BE2C (cell line): ENCODE results near the gene CLDN20.

ENCODE experiments used
- DNase-seq: peaks from one replicate; pipeline ENCODE4 v3.0.0-alpha.2; 2020
- H3K27me3 ChIP-seq: fragments of 250-450 bp; sonication (Bioruptor Pico); 2 replicates; pipeline ENCODE4 v1.5.1; 2020; ENCODE audit warnings: mild to moderate bottlenecking
- H3K36me3 ChIP-seq: fragments of 250-450 bp; sonication (Bioruptor Pico); 2 replicates; pipeline ENCODE4 v1.5.1; 2020; ENCODE audit warnings: mild to moderate bottlenecking
- H3K4me1 ChIP-seq: fragments of 250-450 bp; sonication (Bioruptor Pico); 2 replicates; pipeline ENCODE4 v1.5.1; 2020
- H3K4me3 ChIP-seq: 2 replicates; pipeline ENCODE4 v1.5.1; 2011; ENCODE audit warnings: low read depth, low read length
- H3K9me3 ChIP-seq: fragments of 250-450 bp; sonication (Bioruptor Pico); 2 replicates; pipeline ENCODE4 v1.5.1; 2020
- TF ChIP-seq, protein P1 (sequence below): IDR thresholded peaks from 2 replicates; pipeline ENCODE4 v1.5.1; 2012; ENCODE audit warnings: mild to moderate bottlenecking, low read depth, low read length

CLDN20 gene

DNA sequence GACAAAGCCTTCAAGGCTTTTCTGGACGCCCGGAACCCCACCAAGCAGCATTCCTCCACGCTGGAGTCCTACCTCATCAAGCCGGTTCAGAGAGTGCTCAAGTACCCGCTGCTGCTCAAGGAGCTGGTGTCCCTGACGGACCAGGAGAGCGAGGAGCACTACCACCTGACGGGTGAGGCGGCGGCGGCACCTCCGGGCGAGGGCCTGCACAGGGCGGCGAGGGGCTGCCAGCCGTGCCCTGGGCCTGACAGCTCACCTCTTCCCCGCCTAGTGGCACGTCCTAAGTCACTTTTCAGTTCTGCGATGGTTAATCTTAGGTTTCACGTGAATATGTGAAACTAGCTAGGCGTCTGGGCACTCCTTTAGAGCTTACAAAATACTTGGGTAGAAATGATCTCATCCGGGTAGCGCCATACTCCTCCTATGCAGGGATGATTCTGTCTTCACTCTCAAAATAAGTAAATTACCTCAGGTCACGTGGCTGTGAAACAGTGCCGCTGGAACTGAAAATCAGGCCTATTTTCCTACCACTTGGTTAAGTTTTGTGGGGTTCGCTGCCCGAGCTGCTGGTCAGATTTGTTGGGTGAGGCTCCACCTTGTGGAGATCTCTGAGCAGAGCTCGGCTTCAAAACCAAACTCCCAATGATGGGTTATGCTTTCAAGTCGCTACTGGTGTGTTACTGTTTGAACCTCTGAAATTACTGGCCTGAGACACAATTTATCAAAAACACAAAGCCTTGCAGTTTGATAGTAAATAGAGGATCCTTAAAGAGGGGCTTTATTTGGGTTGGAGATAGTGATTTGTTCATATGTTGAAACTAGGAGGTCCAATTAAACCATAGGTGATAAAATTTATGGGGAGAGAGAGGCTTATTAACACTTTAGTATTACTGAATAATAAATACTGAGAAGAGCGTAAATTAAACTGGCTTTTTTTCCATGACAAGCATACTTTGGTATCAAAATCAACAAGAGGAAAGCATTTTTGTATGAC is 15.5 kb upstream of the CLDN20 start:
- Histone ChIP-seq H3K4me3 (no peak overlapping the region), H3K4me1 (no peaks in the 10 kb centered on the region), H3K9me3 (no peaks in the 10 kb centered on the region), H3K36me3 (peaks cover 16% of the 10 kb centered on the region), H3K27me3 (no peaks in the 10 kb centered on the region)
- TF ChIP-seq, protein P1, sequence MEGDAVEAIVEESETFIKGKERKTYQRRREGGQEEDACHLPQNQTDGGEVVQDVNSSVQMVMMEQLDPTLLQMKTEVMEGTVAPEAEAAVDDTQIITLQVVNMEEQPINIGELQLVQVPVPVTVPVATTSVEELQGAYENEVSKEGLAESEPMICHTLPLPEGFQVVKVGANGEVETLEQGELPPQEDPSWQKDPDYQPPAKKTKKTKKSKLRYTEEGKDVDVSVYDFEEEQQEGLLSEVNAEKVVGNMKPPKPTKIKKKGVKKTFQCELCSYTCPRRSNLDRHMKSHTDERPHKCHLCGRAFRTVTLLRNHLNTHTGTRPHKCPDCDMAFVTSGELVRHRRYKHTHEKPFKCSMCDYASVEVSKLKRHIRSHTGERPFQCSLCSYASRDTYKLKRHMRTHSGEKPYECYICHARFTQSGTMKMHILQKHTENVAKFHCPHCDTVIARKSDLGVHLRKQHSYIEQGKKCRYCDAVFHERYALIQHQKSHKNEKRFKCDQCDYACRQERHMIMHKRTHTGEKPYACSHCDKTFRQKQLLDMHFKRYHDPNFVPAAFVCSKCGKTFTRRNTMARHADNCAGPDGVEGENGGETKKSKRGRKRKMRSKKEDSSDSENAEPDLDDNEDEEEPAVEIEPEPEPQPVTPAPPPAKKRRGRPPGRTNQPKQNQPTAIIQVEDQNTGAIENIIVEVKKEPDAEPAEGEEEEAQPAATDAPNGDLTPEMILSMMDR, result peak; percentile 83
- peak; percentile 55 for DNase-seq

DNA sequence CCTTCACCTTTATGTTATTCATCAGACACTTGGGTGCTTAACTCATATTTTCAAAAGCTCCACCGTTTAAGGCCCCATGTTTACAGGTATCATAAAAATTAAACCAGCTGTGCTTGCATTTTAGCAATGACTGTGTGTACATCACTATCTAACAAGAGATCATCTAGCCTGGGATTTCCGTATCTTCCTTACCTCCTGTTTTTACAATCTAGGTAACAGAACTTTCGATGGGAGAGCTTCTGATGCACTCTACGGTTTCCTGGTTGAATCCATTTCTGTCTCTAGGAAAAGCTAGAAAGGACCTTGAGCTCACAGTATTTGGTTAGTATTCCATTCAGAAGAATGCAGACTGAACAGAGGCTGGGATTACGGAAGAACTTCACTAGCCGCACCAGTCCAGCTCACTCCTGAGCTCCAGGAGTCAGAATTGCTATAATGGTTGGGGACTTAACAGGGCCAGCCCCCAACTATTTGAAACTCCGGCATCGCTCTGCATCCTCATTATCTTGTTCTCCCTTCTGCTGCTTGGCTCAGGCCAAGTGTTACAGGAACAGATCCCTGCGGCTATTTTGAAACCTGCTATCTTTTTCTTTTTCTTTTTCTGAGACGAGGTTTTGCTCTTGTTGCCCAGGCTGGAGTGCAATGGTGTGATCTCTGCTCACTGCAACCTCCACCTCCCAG is 13.0 kb upstream of the CLDN20 start:
- H3K4me3 ChIP-seq, result no peak overlapping the region
- H3K27me3 ChIP-seq, result no peaks in the 10 kb centered on the region
- no peaks in the 10 kb centered on the region for H3K9me3 ChIP-seq
- TF ChIP-seq, protein P1, result no peak
- no peaks in the 10 kb centered on the region for H3K4me1 ChIP-seq
- no peak for DNase-seq
- H3K36me3 ChIP-seq, result peaks cover 27% of the 10 kb centered on the region

DNA sequence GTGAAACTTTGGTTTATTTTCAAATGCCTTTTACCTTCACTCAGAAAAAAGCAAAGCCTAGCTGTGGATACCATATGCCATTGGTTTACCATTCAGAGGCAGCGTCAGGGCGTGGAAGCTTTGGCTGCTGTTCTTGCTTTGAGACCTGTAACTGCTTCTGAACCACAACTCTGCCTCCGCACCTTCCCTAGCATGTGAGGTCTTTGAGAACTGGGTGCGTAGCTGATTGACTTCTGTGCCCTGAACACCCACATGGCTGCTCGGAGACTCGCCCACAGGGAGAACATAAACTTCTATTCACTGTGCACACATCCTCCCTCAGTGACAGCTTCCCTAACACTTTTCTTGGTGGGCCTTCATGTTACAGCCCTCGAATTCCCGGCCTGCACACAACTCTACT is 11.2 kb upstream of the CLDN20 start:
- H3K4me3 ChIP-seq, result no peak overlapping the region
- H3K9me3 ChIP-seq, result no peaks in the 10 kb centered on the region
- H3K4me1 ChIP-seq, result no peaks in the 10 kb centered on the region
- TF ChIP-seq, protein P1, result no peak
- H3K27me3 ChIP-seq, result no peaks in the 10 kb centered on the region
- no peak for DNase-seq
- peaks cover 36% of the 10 kb centered on the region for H3K36me3 ChIP-seq

DNA sequence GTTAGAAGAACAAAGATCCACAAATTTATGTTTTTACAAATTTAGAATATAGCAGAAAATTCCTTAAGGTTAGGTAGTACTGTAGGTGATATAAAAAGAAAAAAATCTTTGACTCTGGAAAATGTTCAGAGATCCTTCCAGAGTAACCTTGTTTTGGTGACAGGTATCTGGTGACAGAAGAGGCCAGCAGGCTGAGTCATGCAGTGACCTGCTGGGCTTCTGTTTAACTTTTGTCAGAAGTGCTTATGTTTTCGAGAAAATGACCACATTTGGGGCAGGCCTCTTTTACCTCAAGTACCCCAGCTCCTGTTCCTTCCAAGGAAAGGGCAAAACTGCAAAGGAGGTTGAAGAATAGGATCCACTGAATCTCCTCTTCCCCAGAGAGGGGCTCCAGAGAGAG is 10.5 kb upstream of the CLDN20 start:
- TF ChIP-seq, protein P1, result no peak
- Histone ChIP-seq H3K9me3 (no peaks in the 10 kb centered on the region), H3K36me3 (peaks cover 36% of the 10 kb centered on the region), H3K4me1 (no peaks in the 10 kb centered on the region), H3K27me3 (no peaks in the 10 kb centered on the region), H3K4me3 (no peak overlapping the region)
- no peak for DNase-seq

DNA sequence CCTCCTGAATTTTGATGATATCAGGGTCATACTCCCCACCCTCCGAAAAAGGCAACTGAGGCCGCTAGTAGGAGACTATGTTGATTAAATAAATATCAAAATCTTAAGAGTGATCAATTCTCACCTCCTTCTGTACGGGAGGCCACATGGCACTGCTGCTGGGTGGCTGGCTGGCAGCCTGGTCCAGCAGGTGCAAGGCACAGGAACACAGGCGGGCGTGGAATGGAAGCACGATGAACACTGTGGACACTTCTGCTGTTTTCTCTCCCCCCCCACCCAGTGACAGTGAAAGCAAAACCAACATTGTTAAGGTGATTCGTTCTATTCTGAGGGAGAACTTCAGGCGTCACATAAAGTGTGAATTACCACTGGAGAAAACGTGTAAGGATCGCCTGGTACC is 9.7 kb upstream of the CLDN20 start:
- Histone ChIP-seq H3K27me3 (no peaks in the 10 kb centered on the region), H3K4me1 (no peaks in the 10 kb centered on the region), H3K9me3 (no peaks in the 10 kb centered on the region), H3K4me3 (no peak overlapping the region), H3K36me3 (peaks cover 41% of the 10 kb centered on the region)
- no peak for DNase-seq
- TF ChIP-seq, protein P1, result no peak
